ENCODE data around the gene OLIG1. TPM values are rescaled to one million over a fixed set of nuclear protein-coding genes. Genes with fewer than 3 reads are reported as not detected.

OLIG1 gene
- total RNA-seq = not detected
- not detected for polyA plus RNA-seq

GRCh38 chr21:33069994-33070743 is at the start of gene OLIG1:
TSS of gene OLIG1 (plus strand) at chr21:33070141. CDS start at chr21:33070247, 106 bp downstream.
- peak within 1 kb of the TSS; percentile 69 to 82 (median 74) for H3K4me3 Mint-ChIP-seq
- H3K27ac ChIP-seq (ENCODE audit: low read depth, low read length) = no peak within 1 kb of the TSS
- peaks cover 6% of the 10 kb centered on the region for H3K4me1 ChIP-seq (ENCODE audit: insufficient read depth, low read length)
- no peaks in the 10 kb centered on the region for H3K36me3 ChIP-seq (ENCODE audit: insufficient read depth, low read length)
- no peak for DNase-seq
- H3K36me3 Mint-ChIP-seq = no peaks in the 10 kb centered on the region
- H3K27me3 ChIP-seq (ENCODE audit: insufficient read depth, low read length, poor library complexity, severe bottlenecking) = peaks cover 41% of the 10 kb centered on the region
- ChIA-PET CTCF (no interaction called here), POLR2A (no interaction called here)
- no peak within 1 kb of the TSS for H3K4me3 ChIP-seq (ENCODE audit: low read length)
- peaks cover 0 to 3% (median 0%) of the 10 kb centered on the region in 5 donors for H3K9me3 Mint-ChIP-seq
- H3K27ac Mint-ChIP-seq = no peak within 1 kb of the TSS
- H3K9me3 ChIP-seq (ENCODE audit: low read length) = no peaks in the 10 kb centered on the region
- H3K4me1 Mint-ChIP-seq = peaks cover 9 to 26% (median 26%) of the 10 kb centered on the region in 3 donors
- H3K27me3 Mint-ChIP-seq = peaks cover 56 to 77% of the 10 kb centered on the region in 2 donors

- Mint-ChIP-seq H3K9me3 (no peaks in the 10 kb centered on the region), H3K36me3 (no peaks in the 10 kb centered on the region), H3K27ac (peak overlapping the region in 2 of 8 donors; percentile 8 to 52), H3K27me3 (peaks cover 57 to 88% of the 10 kb centered on the region in 2 donors), H3K4me1 (peaks cover 32 to 59% (median 36%) of the 10 kb centered on the region in 3 donors), H3K4me3 (peak overlapping the region; percentile 38 to 81 (median 64))
- H3K27me3 ChIP-seq (ENCODE audit: insufficient read depth, low read length, poor library complexity, severe bottlenecking) = peaks cover 66% of the 10 kb centered on the region
- peaks cover 13% of the 10 kb centered on the region for H3K4me1 ChIP-seq (ENCODE audit: insufficient read depth, low read length)
- DNase-seq = no peak
- no peaks in the 10 kb centered on the region for H3K9me3 ChIP-seq (ENCODE audit: low read length)
- ChIA-PET POLR2A (no interaction called here), CTCF (no interaction called here)
- no peaks in the 10 kb centered on the region for H3K36me3 ChIP-seq (ENCODE audit: insufficient read depth, low read length)
- no peak overlapping the region for H3K27ac ChIP-seq (ENCODE audit: low read depth, low read length)
- peak overlapping the region; percentile 19 for H3K4me3 ChIP-seq (ENCODE audit: low read length)
Measured at GRCh38 chr21:33020558-33021100, 49.3 kb upstream of the OLIG1 start.

- H3K4me1 ChIP-seq (ENCODE audit: insufficient read depth, low read length) = peaks cover 17% of the 10 kb centered on the region
Measured at GRCh38 chr21:33021150-33021549, 48.8 kb upstream of the OLIG1 start.

GRCh38 chr21:33021667-33022066 is 48.3 kb upstream of the OLIG1 start:
- Mint-ChIP-seq H3K27me3 (peaks cover 68 to 89% of the 10 kb centered on the region in 2 donors), H3K4me1 (peaks cover 39 to 69% (median 46%) of the 10 kb centered on the region in 3 donors), H3K36me3 (no peaks in the 10 kb centered on the region), H3K4me3 (peak overlapping the region in 2 of 7 donors; percentile 1 to 4), H3K9me3 (peaks cover 0 to 2% (median 0%) of the 10 kb centered on the region in 5 donors), H3K27ac (no peak overlapping the region)
- DNase-seq = no peak
- H3K36me3 ChIP-seq (ENCODE audit: insufficient read depth, low read length) = no peaks in the 10 kb centered on the region
- peaks cover 22% of the 10 kb centered on the region for H3K4me1 ChIP-seq (ENCODE audit: insufficient read depth, low read length)
- ChIA-PET CTCF (interaction anchor here (0.9 kb wide), 1 partner anchor 250 kb away, joined by 3 read pairs; the partner anchor contains the start of gene PAXBP1), POLR2A (no interaction called here)
- no peaks in the 10 kb centered on the region for H3K9me3 ChIP-seq (ENCODE audit: low read length)
- H3K27me3 ChIP-seq (ENCODE audit: insufficient read depth, low read length, poor library complexity, severe bottlenecking) = peaks cover 75% of the 10 kb centered on the region
- no peak overlapping the region for H3K27ac ChIP-seq (ENCODE audit: low read depth, low read length)
- no peak overlapping the region for H3K4me3 ChIP-seq (ENCODE audit: low read length)

More at GRCh38 chr21:33021150-33021549, 48.8 kb upstream of the OLIG1 start:
- H3K36me3 ChIP-seq (ENCODE audit: insufficient read depth, low read length) = no peaks in the 10 kb centered on the region
- H3K27me3 ChIP-seq (ENCODE audit: insufficient read depth, low read length, poor library complexity, severe bottlenecking) = peaks cover 70% of the 10 kb centered on the region
- no peak for DNase-seq
- Mint-ChIP-seq H3K4me1 (peaks cover 36 to 64% (median 41%) of the 10 kb centered on the region in 3 donors), H3K36me3 (no peaks in the 10 kb centered on the region), H3K27me3 (peaks cover 62 to 88% of the 10 kb centered on the region in 2 donors), H3K27ac (no peak overlapping the region), H3K9me3 (peaks cover 0 to 2% (median 0%) of the 10 kb centered on the region in 5 donors), H3K4me3 (peak overlapping the region in 2 of 7 donors; percentile 6 to 38)
- CTCF ChIA-PET = interaction anchor here (0.9 kb wide), 1 partner anchor 250 kb away, joined by 3 read pairs; the partner anchor contains the start of gene PAXBP1
- POLR2A ChIA-PET = no interaction called here
- no peak overlapping the region for H3K4me3 ChIP-seq (ENCODE audit: low read length)
- H3K9me3 ChIP-seq (ENCODE audit: low read length) = no peaks in the 10 kb centered on the region
- H3K27ac ChIP-seq (ENCODE audit: low read depth, low read length) = no peak overlapping the region

GRCh38 chr21:33022489-33022827 is 47.5 kb upstream of the OLIG1 start:
- ChIA-PET POLR2A (no interaction called here), CTCF (no interaction called here)
- peaks cover 81% of the 10 kb centered on the region for H3K27me3 ChIP-seq (ENCODE audit: insufficient read depth, low read length, poor library complexity, severe bottlenecking)
- H3K27me3 Mint-ChIP-seq = peaks cover 72 to 86% of the 10 kb centered on the region in 2 donors
- H3K36me3 ChIP-seq (ENCODE audit: insufficient read depth, low read length) = no peaks in the 10 kb centered on the region
- peaks cover 23% of the 10 kb centered on the region for H3K4me1 ChIP-seq (ENCODE audit: insufficient read depth, low read length)
- H3K4me3 Mint-ChIP-seq = peak overlapping the region in 5 of 7 donors; percentile 24 to 78 (median 50)
- H3K9me3 ChIP-seq (ENCODE audit: low read length) = no peaks in the 10 kb centered on the region
- H3K27ac ChIP-seq (ENCODE audit: low read depth, low read length) = no peak overlapping the region
- no peak for DNase-seq
- peak overlapping the region in 1 of 8 donors; percentile 48 for H3K27ac Mint-ChIP-seq
- H3K4me3 ChIP-seq (ENCODE audit: low read length) = no peak overlapping the region
- no peaks in the 10 kb centered on the region for H3K36me3 Mint-ChIP-seq
- H3K9me3 Mint-ChIP-seq = peaks cover 0 to 2% (median 0%) of the 10 kb centered on the region in 5 donors
- H3K4me1 Mint-ChIP-seq = peaks cover 40 to 74% (median 48%) of the 10 kb centered on the region in 3 donors

GRCh38 chr21:33022828-33023573 is 46.9 kb upstream of the OLIG1 start:
- peaks cover 72 to 81% of the 10 kb centered on the region in 2 donors for H3K27me3 Mint-ChIP-seq
- H3K27ac Mint-ChIP-seq = peak overlapping the region in 1 of 8 donors; percentile 48
- CTCF ChIA-PET = no interaction called here
- no peaks in the 10 kb centered on the region for H3K36me3 Mint-ChIP-seq
- peak overlapping the region in 6 of 7 donors; percentile 19 to 78 (median 46) for H3K4me3 Mint-ChIP-seq
- no peak for DNase-seq
- Histone ChIP-seq H3K4me1 (ENCODE audit: insufficient read depth, low read length) (peaks cover 27% of the 10 kb centered on the region), H3K36me3 (ENCODE audit: insufficient read depth, low read length) (no peaks in the 10 kb centered on the region), H3K9me3 (ENCODE audit: low read length) (no peaks in the 10 kb centered on the region), H3K4me3 (ENCODE audit: low read length) (no peak overlapping the region), H3K27me3 (ENCODE audit: insufficient read depth, low read length, poor library complexity, severe bottlenecking) (peaks cover 84% of the 10 kb centered on the region), H3K27ac (ENCODE audit: low read depth, low read length) (no peak overlapping the region)
- peaks cover 0 to 2% (median 0%) of the 10 kb centered on the region in 5 donors for H3K9me3 Mint-ChIP-seq
- H3K4me1 Mint-ChIP-seq = peaks cover 40 to 74% (median 49%) of the 10 kb centered on the region in 3 donors
- POLR2A ChIA-PET = interaction anchor here (0.5 kb wide), 1 partner anchor 51 kb away, joined by 3 read pairs; no protein-coding TSS in a partner anchor

- peak overlapping the region; percentile 28 to 74 (median 41) for H3K4me3 Mint-ChIP-seq
- Histone ChIP-seq H3K4me3 (ENCODE audit: low read length) (no peak overlapping the region), H3K36me3 (ENCODE audit: insufficient read depth, low read length) (no peaks in the 10 kb centered on the region), H3K27ac (ENCODE audit: low read depth, low read length) (no peak overlapping the region), H3K4me1 (ENCODE audit: insufficient read depth, low read length) (peaks cover 34% of the 10 kb centered on the region), H3K9me3 (ENCODE audit: low read length) (no peaks in the 10 kb centered on the region), H3K27me3 (ENCODE audit: insufficient read depth, low read length, poor library complexity, severe bottlenecking) (peaks cover 85% of the 10 kb centered on the region)
- peak overlapping the region in 3 of 8 donors; percentile 31 to 71 (median 55) for H3K27ac Mint-ChIP-seq
- peaks cover 45 to 81% (median 55%) of the 10 kb centered on the region in 3 donors for H3K4me1 Mint-ChIP-seq
- DNase-seq = no peak
- ChIA-PET CTCF (no interaction called here), POLR2A (interaction anchor here (0.5 kb wide), 1 partner anchor 50 kb away, joined by 3 read pairs; no protein-coding TSS in a partner anchor)
- peaks cover 0 to 2% (median 0%) of the 10 kb centered on the region in 5 donors for H3K9me3 Mint-ChIP-seq
- no peaks in the 10 kb centered on the region for H3K36me3 Mint-ChIP-seq
- H3K27me3 Mint-ChIP-seq = peaks cover 73 to 81% of the 10 kb centered on the region in 2 donors
Measured at GRCh38 chr21:33023574-33024200, 46.3 kb upstream of the OLIG1 start.
